Loucy (cell line): Measurements from ENCODE around the gene FAM217B.

Source experiments
- H2AFZ ChIP-seq: fragments of 200-600 bp; sonication (generic); 2 replicates; pipeline ENCODE4 v1.6.0; 2016; ENCODE audit warnings: antibody characterized with exemption, mild to moderate bottlenecking, low read length, moderate library complexity
- H3F3A ChIP-seq: fragments of 200-600 bp; 2 replicates; pipeline ENCODE4 v1.6.0; 2016; ENCODE audit warnings: antibody characterized with exemption, low read depth, mild to moderate bottlenecking
- H3K27me3 ChIP-seq: fragments of 200-600 bp; sonication (generic); 2 replicates; pipeline ENCODE4 v1.6.1; 2014; ENCODE audit warnings: low read length, mild to moderate bottlenecking; ENCODE audit not compliant: insufficient read depth, poor library complexity, severe bottlenecking
- H3K36me3 ChIP-seq: fragments of 200-600 bp; sonication (generic); 2 replicates; pipeline ENCODE4 v1.6.1; 2016; ENCODE audit warnings: low read length; ENCODE audit not compliant: insufficient read depth
- H3K4me1 ChIP-seq: fragments of 200-600 bp; sonication (generic); 2 replicates; pipeline ENCODE4 v1.5.1; 2014; ENCODE audit warnings: low read length, mild to moderate bottlenecking; ENCODE audit not compliant: insufficient read depth, poor library complexity, severe bottlenecking
- H3K4me2 ChIP-seq: fragments of 200-600 bp; sonication (generic); 2 replicates; pipeline ENCODE4 v1.6.0; 2014; ENCODE audit warnings: antibody characterized with exemption, low read length, low read depth, mild to moderate bottlenecking; ENCODE audit not compliant: poor library complexity, severe bottlenecking
- H3K4me3 ChIP-seq: fragments of 200-600 bp; sonication (generic); 2 replicates; pipeline ENCODE4 v1.5.1; 2014; ENCODE audit warnings: low read length, mild to moderate bottlenecking, mixed read lengths; ENCODE audit not compliant: poor library complexity, severe bottlenecking
- H3K79me2 ChIP-seq: fragments of 200-600 bp; sonication (generic); 2 replicates; pipeline ENCODE4 v1.6.1; 2014; ENCODE audit warnings: low read length; ENCODE audit not compliant: insufficient read depth
- H3K9ac ChIP-seq: fragments of 200-600 bp; sonication (generic); 2 replicates; pipeline ENCODE4 v1.6.0; 2014; ENCODE audit warnings: mild to moderate bottlenecking, low read depth, low read length, moderate library complexity; ENCODE audit not compliant: poor library complexity, severe bottlenecking
- H3K9me2 ChIP-seq: fragments of 200-600 bp; sonication (generic); replicated peaks from 2 replicates; pipeline ENCODE4 v1.6.1; 2016; ENCODE audit warnings: low read depth, low read length, mixed read lengths
- H3K9me3 ChIP-seq: fragments of 200-600 bp; sonication (generic); 2 replicates; pipeline ENCODE4 v1.6.1; 2014; ENCODE audit warnings: mild to moderate bottlenecking, antibody characterized with exemption, low read length, low read depth; ENCODE audit not compliant: insufficient read depth
- H4K20me1 ChIP-seq: fragments of 200-600 bp; sonication (generic); 2 replicates; pipeline ENCODE4 v1.6.0; 2014; ENCODE audit warnings: antibody characterized with exemption, low read length, mild to moderate bottlenecking; ENCODE audit not compliant: insufficient read depth, poor library complexity, severe bottlenecking
- EZH2phosphoT487 ChIP-seq: fragments of 200-600 bp; IDR thresholded peaks from 2 replicates; pipeline ENCODE4 v1.6.1; 2018; ENCODE audit warnings: antibody characterized with exemption, mild to moderate bottlenecking, moderate library complexity, borderline replicate concordance
- TF ChIP-seq, protein P1 (sequence below): fragments of 200-600 bp; sonication (generic); conservative IDR thresholded peaks from 2 replicates; pipeline ENCODE4 v1.5.1; 2014; ENCODE audit warnings: mild to moderate bottlenecking, antibody characterized with exemption, low read length

Gene FAM217B

DNA sequence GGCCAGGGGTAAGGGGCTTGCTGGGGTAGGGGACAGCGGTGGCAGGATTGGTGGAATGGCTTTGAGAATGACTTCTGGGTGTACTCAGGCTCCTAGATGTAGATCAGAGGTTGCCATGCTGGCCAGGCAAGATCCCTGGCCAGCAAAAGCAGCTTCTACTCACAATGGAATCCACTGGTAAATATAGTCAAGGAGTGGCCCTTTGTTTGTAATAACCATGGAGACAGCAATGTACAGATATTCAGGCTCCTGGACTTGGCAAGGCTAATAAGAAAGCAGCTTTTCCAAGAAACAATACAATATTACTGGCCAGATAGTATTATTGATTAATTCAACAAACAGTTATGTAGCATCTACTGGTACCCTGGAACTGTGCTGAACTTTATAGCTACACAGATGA is 55.9 kb downstream of the FAM217B start:
- no peak overlapping the region for H3K4me2 ChIP-seq
- no peaks in the 10 kb centered on the region for H4K20me1 ChIP-seq
- H3K27me3 ChIP-seq, result no peaks in the 10 kb centered on the region
- no peaks in the 10 kb centered on the region for H3K4me1 ChIP-seq
- no peak overlapping the region for H3K9ac ChIP-seq
- H2AFZ ChIP-seq, result no peak overlapping the region
- no peaks in the 10 kb centered on the region for H3K36me3 ChIP-seq
- H3K9me3 ChIP-seq, result no peaks in the 10 kb centered on the region
- H3K4me3 ChIP-seq, result no peak overlapping the region
- H3K9me2 ChIP-seq, result no peaks in the 10 kb centered on the region
- H3F3A ChIP-seq, result no peaks in the 10 kb centered on the region
- TF ChIP-seq EZH2phosphoT487, result no peak
- TF ChIP-seq, protein P1, sequence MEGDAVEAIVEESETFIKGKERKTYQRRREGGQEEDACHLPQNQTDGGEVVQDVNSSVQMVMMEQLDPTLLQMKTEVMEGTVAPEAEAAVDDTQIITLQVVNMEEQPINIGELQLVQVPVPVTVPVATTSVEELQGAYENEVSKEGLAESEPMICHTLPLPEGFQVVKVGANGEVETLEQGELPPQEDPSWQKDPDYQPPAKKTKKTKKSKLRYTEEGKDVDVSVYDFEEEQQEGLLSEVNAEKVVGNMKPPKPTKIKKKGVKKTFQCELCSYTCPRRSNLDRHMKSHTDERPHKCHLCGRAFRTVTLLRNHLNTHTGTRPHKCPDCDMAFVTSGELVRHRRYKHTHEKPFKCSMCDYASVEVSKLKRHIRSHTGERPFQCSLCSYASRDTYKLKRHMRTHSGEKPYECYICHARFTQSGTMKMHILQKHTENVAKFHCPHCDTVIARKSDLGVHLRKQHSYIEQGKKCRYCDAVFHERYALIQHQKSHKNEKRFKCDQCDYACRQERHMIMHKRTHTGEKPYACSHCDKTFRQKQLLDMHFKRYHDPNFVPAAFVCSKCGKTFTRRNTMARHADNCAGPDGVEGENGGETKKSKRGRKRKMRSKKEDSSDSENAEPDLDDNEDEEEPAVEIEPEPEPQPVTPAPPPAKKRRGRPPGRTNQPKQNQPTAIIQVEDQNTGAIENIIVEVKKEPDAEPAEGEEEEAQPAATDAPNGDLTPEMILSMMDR, result no peak
- no peaks in the 10 kb centered on the region for H3K79me2 ChIP-seq

DNA sequence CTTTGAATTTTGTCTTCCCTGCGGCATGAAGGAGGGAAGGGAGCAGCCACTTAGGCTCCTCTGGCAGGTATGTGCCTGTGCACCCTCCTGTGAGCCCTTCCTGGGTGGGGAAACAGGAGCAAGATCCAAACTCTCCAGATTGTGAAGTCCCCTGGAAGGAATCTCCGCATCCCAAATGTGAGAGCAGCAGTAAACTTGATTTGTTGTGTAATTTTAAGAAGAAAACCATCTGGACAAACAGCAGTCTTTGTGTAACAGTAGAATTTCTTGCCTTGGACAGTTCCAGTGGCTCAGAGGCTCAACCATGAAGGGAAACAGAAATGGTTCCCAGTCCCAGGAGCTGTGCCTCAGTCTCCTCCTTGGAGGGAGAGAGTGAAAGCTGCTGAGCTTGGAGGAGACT is 57.7 kb downstream of the FAM217B start:
- Histone ChIP-seq H3K9me3 (no peaks in the 10 kb centered on the region), H3K9ac (no peak overlapping the region), H4K20me1 (no peaks in the 10 kb centered on the region), H3K4me3 (no peak overlapping the region), H3F3A (no peaks in the 10 kb centered on the region), H3K27me3 (no peaks in the 10 kb centered on the region), H3K79me2 (no peaks in the 10 kb centered on the region), H3K4me2 (no peak overlapping the region), H3K36me3 (no peaks in the 10 kb centered on the region), H2AFZ (no peak overlapping the region), H3K4me1 (no peaks in the 10 kb centered on the region), H3K9me2 (no peaks in the 10 kb centered on the region)
- TF ChIP-seq, protein P1, result no peak
